SKM-1 (cell line): ENCODE data around the gene EAF2.

Source experiments
- DNase-seq: peaks from one replicate; lab custom pipeline; 2025; ENCODE audit not compliant: unreplicated experiment; lab: John Stamatoyannopoulos, UW

EAF2 gene

GRCh38 chr3:121834671-121835464 lies at the start of gene EAF2, which contains the start of gene IQCB1:
Gene EAF2, plus strand, starts transcription at chr3:121835209. Its CDS starts 77 bp downstream, at chr3:121835286.
Gene IQCB1, minus strand, starts transcription at chr3:121835060. Its CDS starts 6,100 bp downstream, at chr3:121828960.
- DNase-seq, result peak; percentile 95

- DNase-seq, result no peak
Observed at GRCh38 chr3:121786485-121786884, 48.5 kb upstream of the EAF2 start.

- DNase-seq, result no peak
Observed at GRCh38 chr3:121793078-121793477, 41.9 kb upstream of the EAF2 start.

GRCh38 chr3:121794264-121794983 lies 40.6 kb upstream of the EAF2 start:
- no peak for DNase-seq

GRCh38 chr3:121796970-121797369 lies 38.0 kb upstream of the EAF2 start:
- no peak for DNase-seq

DNA sequence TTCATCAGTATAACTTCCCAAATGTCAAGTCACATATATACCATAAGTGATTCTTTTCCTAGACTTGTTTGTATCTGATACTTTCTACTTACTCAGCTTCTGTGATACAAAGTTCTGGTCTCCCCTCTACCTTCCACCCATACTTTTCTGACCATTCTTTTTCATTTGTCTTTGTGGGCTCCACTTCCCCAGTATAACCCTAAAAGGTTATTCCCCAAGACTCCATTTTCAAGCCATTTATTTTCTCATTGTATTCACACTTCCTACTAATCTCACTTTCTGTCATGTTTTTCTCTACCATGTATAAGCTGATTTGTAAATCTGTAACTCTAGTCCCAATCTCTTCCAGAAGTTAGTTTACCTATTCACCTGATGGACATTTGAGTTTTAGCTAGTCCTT lies 34.1 kb upstream of the EAF2 start:
- DNase-seq, result no peak

DNA sequence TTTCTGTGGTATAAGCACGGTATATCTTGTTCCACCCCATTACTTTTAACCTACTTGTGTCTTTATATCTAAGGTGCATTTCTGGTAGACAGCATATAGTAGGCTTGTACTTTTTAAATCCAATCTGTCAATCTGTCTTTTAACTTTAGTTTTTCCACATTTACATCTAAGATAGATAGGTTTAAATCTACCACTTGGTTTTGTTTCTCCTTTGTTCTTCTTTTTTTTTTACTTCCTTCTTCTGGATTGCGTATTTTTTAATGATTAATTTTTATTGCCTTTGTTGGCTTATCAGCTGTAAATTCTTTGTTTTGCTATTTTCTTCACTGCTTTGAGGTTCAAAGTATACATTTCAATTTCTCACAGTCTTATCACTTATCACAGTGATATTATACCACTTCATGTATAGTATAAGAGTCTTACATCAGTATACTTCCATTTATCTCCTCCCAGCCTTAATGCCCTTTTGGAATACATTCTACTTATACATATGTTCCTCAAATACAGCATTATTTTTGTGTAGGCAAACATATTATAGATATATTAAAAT lies 31.2 kb upstream of the EAF2 start:
- no peak for DNase-seq

- DNase-seq, result no peak
Observed at GRCh38 chr3:121809249-121809648, 25.8 kb upstream of the EAF2 start.

GRCh38 chr3:121817753-121818152 lies 17.3 kb upstream of the EAF2 start:
- no peak for DNase-seq

- no peak for DNase-seq
Observed at GRCh38 chr3:121818578-121818977, 16.4 kb upstream of the EAF2 start.

- no peak for DNase-seq
Observed at GRCh38 chr3:121819236-121819635, 15.8 kb upstream of the EAF2 start.

GRCh38 chr3:121821421-121822199 lies 13.4 kb upstream of the EAF2 start:
- DNase-seq, result no peak

DNA sequence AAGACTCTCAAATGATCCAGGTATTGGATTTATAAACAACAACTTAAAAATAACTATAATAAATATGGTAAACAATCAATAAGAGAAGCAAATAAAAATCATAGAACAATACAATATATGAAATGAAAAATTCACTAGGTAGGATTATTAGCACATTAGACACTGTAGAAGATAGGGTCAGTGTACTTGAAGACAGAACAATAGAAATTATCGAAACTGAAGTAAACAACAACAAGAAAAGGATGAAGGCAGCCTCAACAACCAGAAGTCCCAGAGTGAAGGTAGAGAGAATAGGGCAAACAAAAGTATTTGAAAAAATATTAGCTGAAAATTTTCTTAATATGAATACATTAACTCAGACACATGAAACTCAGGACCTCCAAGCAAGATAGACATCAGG lies 12.0 kb upstream of the EAF2 start:
- DNase-seq, result no peak

DNA sequence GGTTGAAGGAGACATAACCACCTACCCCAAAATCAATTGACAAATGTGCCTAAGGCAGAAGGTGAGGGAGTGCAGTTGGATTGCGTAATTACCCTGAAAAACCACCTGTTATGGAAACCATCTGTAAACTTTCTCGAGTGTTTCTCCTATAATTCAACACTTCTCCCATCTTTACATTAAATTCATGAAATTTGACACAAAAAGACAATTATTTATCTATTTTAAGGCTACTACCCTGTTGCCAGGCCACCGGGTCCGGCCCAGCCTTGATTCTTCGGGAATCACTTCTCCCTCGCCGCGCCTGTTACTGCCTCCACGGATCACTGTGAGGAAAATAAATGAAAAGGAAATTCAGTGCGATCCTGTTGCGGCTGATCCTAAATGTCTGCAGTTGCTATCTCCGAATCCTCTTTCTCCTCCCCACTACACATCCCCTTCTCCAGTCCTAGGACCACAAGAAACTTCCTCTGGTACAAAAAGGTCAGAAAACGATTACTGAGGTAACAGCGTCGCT lies 795 bp upstream of the EAF2 start:
- DNase-seq, result no peak

DNA sequence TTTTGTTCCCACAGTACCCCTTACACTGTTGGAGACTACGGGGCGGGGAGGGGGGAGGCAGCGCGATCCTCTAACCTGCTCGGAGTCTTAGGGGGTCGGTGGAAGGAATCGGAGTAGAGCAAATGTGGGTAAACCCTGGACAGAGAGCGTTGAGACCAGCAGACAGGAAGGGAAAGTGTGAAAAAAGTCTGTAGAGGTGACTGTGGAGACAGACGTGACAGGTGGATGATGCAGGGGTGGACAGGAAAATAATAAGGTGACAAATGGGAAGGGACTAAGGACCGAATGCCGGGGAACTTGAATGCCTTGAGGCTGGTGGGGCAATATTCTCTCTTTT lies 424 bp downstream of the EAF2 start:
- peak; percentile 22 for DNase-seq

GRCh38 chr3:121836064-121836463 lies 1.1 kb downstream of the EAF2 start:
- DNase-seq, result peak; percentile 39

- no peak for DNase-seq
Observed at GRCh38 chr3:121836481-121836880, 1.5 kb downstream of the EAF2 start.

- DNase-seq, result no peak
Observed at GRCh38 chr3:121839962-121840361, 5.0 kb downstream of the EAF2 start.

DNA sequence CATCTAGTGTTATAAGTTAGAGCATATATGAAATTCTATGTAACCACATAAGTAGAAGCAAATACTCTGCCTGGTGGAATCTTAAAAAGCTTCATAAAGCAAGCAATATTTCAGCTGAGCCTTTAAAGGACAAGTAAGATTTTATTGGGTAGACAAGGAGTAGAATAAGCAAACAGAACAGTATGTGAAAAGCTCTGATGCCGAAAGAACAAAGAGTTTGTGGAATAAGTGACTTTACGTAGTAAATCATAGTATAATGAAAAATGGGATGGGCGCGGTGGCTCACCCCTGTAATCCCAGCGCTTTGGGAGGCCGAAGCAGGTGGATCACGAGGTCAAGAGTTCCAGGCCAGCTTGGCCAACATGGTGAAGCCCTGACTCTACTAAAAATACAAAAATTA lies 9.9 kb downstream of the EAF2 start:
- DNase-seq, result no peak

DNA sequence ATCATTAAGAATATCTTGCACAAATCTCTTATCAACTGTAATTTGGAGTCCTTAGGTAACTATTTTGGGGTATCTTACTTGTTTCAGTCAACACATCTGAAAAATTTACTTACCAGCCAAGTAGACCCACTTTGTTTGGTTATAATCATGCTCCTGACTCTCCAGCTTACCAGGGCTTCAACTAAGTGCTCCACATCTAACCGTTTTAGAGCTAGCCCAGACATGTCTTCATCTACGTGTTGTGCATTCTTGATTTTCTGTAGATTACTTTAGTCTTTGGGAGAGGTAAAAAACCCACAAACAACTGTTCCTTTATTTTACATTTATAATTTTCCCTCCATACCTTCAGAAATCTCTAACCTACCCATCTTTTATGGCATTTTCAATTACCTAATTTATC lies 17.2 kb downstream of the EAF2 start:
- DNase-seq, result no peak

DNA sequence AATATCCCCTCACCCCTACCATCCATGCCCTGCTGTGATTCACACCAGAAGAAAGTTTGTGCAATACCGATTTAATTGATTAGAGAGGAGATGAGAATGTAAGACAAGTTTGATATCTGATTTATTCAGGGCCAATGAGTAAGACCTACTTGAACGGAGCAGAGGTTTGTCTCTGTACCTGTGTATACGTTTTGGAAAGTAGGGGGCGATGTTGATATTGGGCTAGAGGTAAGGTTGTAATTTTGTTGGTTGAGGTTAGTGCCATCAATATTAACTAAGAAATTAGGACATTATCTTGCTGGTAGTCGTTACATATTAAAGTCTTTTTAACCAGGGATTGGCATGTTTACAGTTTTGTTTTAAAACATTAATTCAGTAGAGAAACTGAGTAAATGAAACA lies 20.5 kb downstream of the EAF2 start:
- DNase-seq, result no peak
